GM12892 (cell line): ENCODE results near the gene RALGPS1.

ENCODE experiments used
- POLR2A ChIP-seq: IDR thresholded peaks from 2 replicates; pipeline ENCODE4 v1.6.1; 2011; ENCODE audit warnings: low read depth, low read length, control low read depth
- POLR2AphosphoS5 ChIP-seq: IDR thresholded peaks from 2 replicates; pipeline ENCODE4 v1.6.1; 2011; ENCODE audit warnings: low read depth, low read length, control low read depth

DNA sequence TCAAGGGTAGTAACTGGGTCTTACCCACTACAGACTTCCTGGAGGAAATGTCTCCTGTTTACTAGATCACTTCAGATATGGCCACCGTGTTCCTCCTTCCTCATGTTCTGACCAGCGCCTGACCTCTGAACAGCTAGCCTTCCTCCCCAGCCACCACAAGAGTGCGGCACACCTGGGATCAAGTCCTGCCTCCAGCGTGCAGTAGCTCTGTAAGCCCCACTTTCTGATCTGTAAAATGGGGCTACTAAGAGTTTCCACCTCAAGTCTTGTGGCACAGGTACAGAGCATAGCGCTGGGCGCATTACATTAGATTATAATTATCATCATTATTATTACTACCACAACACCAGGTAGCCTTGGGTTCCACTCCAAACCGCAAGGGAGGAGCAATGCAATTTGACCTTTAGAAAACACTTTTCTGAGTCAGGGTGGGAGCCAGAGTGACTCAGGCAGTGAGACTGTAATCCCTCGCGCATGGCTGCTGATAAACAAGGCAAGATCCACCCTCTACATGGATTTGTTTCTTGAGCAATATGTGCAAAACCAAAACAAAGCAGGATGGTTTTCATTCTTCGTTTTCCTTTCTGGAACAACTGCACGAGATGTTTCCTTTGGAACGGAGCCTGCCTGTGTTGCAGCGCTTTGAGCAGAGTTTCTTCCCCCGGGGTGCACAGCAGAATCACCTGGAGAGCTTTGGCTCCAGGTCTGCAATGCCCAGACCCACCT, 272.8 kb downstream of the RALGPS1 start:
- TF ChIP-seq POLR2A (no peak), POLR2AphosphoS5 (no peak)
